Cardiac fibroblast (primary cell): Measurements from ENCODE around the gene ARHGAP10.
"Not testable (repeated sequence)": the region's sequence is repeated elsewhere in the genome, so short reads cannot be mapped to it uniquely, and the experiment has no call there.

ENCODE experiments used
- DNase-seq, 2 donors: peaks; one replicate each; pipeline versions ENCODE4 v3.0.0 to v3.0.0-alpha.2; 2010; ENCODE audit warnings: low read depth in 2 of 2
- H3K4me3 ChIP-seq, 2 donors: replicated peaks in 1 of 2; 1 replicate in 1 of 2; 2 replicates in 1 of 2; pipeline ENCODE4 v1.5.1; 2011; ENCODE audit warnings: low read depth in 2 of 2, low read length in 2 of 2, mild to moderate bottlenecking in 2 of 2, moderate library complexity in 1 of 2
- CTCF ChIP-seq: IDR thresholded peaks from one replicate; pipeline ENCODE4 v1.5.1; 2011; ENCODE audit warnings: low read depth, mild to moderate bottlenecking, low read length, inconsistent platforms

Gene ARHGAP10

DNA sequence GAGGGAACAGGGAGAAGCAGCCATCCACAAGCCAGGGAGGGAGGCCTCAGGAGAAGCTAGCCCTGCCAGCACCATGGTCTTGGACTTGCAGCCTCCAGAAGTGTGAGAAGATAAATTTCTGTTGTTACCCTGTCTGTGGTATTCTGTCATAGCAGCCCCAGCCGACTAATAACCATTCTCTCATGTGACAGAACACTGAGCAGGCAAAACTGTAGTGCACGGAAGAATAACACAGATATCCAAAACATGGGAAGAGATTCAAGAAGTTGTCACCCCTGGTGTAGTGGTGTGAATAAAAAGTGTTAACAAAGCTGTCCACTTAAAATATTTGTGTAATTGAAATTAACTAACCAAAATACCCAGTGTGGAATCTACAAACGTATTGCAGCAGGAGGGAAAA lies 265.0 kb downstream of the ARHGAP10 start:
- no peak for DNase-seq
- H3K4me3 ChIP-seq, result no peak overlapping the region
- no peak for TF ChIP-seq CTCF

GRCh38 chr4:148000038-148000437 lies 268.1 kb downstream of the ARHGAP10 start:
- H3K4me3 ChIP-seq, DNase-seq: not testable (repeated sequence)

- no peak for TF ChIP-seq CTCF
- no peak overlapping the region for H3K4me3 ChIP-seq
- peak; percentile 31 to 68 for DNase-seq
Measured at GRCh38 chr4:148004228-148004857, 272.5 kb downstream of the ARHGAP10 start.

- no peak for TF ChIP-seq CTCF
- no peak overlapping the region for H3K4me3 ChIP-seq
- DNase-seq, result no peak
Measured at GRCh38 chr4:148006001-148006400, 274.1 kb downstream of the ARHGAP10 start.

GRCh38 chr4:148007314-148007760 lies 275.4 kb downstream of the ARHGAP10 start:
- DNase-seq, result peak; percentile 94 to 98
- peak overlapping the region in 1 of 2 donors; percentile 22 for H3K4me3 ChIP-seq
- no peak for TF ChIP-seq CTCF

DNA sequence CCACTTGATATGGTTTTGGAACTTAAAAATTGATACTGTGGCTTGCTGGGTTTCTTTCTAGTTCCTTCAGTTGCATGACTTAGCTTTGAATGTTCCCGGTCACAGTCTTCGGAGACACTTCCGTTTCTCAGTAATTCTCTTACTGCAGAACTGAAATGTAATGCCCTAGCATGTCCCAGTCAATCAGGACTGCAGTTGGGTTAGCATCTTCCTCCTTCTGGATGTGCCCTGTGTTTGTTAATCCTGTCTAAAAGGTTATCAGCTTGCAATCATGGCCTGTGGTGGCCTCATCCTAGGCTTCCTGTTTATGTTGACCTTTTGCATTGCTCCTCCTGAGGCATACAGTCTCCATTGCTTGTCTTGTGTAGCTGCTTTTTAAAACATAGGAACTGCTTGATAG lies 275.9 kb downstream of the ARHGAP10 start:
- no peak for DNase-seq
- no peak for TF ChIP-seq CTCF
- peak overlapping the region in 1 of 2 donors; percentile 22 for H3K4me3 ChIP-seq

GRCh38 chr4:148015058-148015457 lies 283.2 kb downstream of the ARHGAP10 start:
- no peak overlapping the region for H3K4me3 ChIP-seq
- peak in 1 of 2 donors; percentile 64 for DNase-seq
- no peak for TF ChIP-seq CTCF
